Activated CD8-positive, alpha-beta memory T cell treated with anti-CD3 and anti-CD28 coated beads, Interleukin-2, amount 10 ng/mL, durations not matched to agents 7 days and 5 days (primary cell): Measurements from ENCODE around the gene KIR2DL4. TPM values are rescaled to one million over a fixed set of nuclear protein-coding genes. Genes with fewer than 3 reads are reported as not detected.
"Not testable (repeated sequence)": the region's sequence is repeated elsewhere in the genome, so short reads cannot be mapped to it uniquely, and the experiment has no call there.

Experiments
- ATAC-seq: fragments of 150-1000 bp; cut with Tn5 transposase; one replicate; pipeline ENCODE4 v1.10.0; 2021; ENCODE audit warnings: moderate library complexity
- CTCF ChIA-PET: fragments of 350-600 bp; sonication (Branson Sonifier 250); formaldehyde crosslinking; loops from one replicate; lab custom pipeline; 2021; ENCODE audit warnings: antibody characterized with exemption; lab: Charles Lee
- DNase-seq: peaks from one replicate; pipeline ENCODE4 v3.0.0-alpha.2; 2020
- H3K27ac Mint-ChIP-seq: one replicate; pipeline ENCODE4 v1.8.0; 2021; ENCODE audit warnings: mild to moderate bottlenecking, mixed read lengths
- H3K27me3 Mint-ChIP-seq: one replicate; pipeline ENCODE4 v1.8.0; 2021; ENCODE audit warnings: mixed read lengths
- H3K36me3 Mint-ChIP-seq: one replicate; pipeline ENCODE4 v1.8.0; 2021; ENCODE audit warnings: mild to moderate bottlenecking, mixed read lengths
- H3K4me1 Mint-ChIP-seq: one replicate; pipeline ENCODE4 v1.8.0; 2021; ENCODE audit warnings: mixed read lengths
- H3K4me3 Mint-ChIP-seq: one replicate; pipeline ENCODE4 v1.8.0; 2021; ENCODE audit warnings: mild to moderate bottlenecking, moderate library complexity, mixed read lengths
- H3K9me3 Mint-ChIP-seq: one replicate; pipeline ENCODE4 v1.8.0; 2022; ENCODE audit warnings: low read depth, mixed read lengths
- total RNA-seq, 2 experiments: library from RNA; stranded (reverse); gene quantifications; one replicate each; pipeline ENCODE4 v1.2.3, GENCODE V29; 2021

KIR2DL4 gene
- total RNA-seq, 2 experiments from 2014 or later, result 0.42 to 0.70 TPM

DNA sequence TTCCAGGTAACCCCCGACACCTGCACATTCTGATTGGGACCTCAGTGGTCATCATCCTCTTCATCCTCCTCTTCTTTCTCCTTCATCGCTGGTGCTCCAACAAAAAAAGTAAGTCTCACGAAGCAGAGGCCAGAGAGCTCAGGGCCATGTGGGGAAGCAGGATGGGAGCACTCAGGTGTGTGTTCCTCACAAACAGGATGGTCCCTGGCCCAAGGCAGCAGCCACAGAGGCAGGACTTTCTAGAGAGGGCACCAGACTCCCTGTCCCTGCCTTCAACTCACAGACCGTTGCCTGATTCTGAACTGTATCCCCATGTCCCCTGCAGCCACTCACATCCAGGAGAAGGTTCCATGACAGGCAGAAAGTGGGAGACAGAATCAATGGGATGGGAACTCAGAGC lies 20.5 kb upstream of the KIR2DL4 start:
- DNase-seq, H3K27ac Mint-ChIP-seq, H3K27me3 Mint-ChIP-seq, H3K36me3 Mint-ChIP-seq, H3K4me3 Mint-ChIP-seq, H3K4me1 Mint-ChIP-seq, ATAC-seq, CTCF ChIA-PET, H3K9me3 Mint-ChIP-seq: not testable (repeated sequence)

DNA sequence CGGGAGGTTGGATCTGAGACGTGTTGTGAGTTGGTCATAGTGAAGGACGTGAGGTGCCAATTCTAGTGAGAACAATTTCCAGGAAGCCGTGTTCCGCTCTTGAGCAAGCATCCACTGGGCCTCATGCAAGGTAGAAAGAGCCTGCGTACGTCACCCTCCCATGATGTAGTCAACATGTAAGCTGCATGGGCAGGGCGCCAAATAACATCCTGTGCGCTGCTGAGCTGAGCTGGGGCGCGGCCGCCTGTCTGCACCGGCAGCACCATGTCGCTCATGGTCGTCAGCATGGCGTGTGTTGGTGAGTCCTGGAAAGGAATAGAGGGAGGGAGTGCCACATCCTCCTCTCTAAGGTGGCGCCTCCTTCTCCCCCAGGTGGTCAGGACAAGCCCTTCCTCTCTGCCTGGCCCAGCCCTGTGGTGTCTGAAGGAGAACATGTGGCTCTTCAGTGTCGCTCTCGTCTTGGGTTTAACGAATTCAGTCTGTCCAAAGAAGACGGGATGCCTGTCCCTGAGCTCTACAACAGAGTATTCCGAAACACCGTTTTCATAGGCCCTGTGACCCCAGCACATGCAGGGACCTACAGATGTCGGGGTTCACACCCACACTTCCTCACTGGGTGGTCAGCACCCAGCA lies 17.2 kb upstream of the KIR2DL4 start:
- H3K4me3 Mint-ChIP-seq, H3K27ac Mint-ChIP-seq, H3K9me3 Mint-ChIP-seq, ATAC-seq, H3K36me3 Mint-ChIP-seq, H3K4me1 Mint-ChIP-seq, H3K27me3 Mint-ChIP-seq, DNase-seq: not testable (repeated sequence)
- CTCF ChIA-PET, result interaction anchor here (1.2 kb wide), 1 partner anchor 112 kb away, joined by 3 read pairs; no protein-coding TSS in a partner anchor

- H3K27me3 Mint-ChIP-seq, H3K36me3 Mint-ChIP-seq, CTCF ChIA-PET, H3K4me3 Mint-ChIP-seq, H3K9me3 Mint-ChIP-seq, H3K27ac Mint-ChIP-seq, DNase-seq, ATAC-seq: not testable (repeated sequence)
- H3K4me1 Mint-ChIP-seq, result peaks cover 13% of the 10 kb centered on the region
These were observed 15.3 kb upstream of the KIR2DL4 start for GRCh38 chr19:54788154-54788553.

- H3K4me1 Mint-ChIP-seq, result peaks cover 20% of the 10 kb centered on the region
- ATAC-seq, result no peak
- no peak overlapping the region for H3K27ac Mint-ChIP-seq
- CTCF ChIA-PET, result no interaction called here
- H3K27me3 Mint-ChIP-seq, result peaks cover under 1% of the 10 kb centered on the region
- no peak for DNase-seq
- H3K9me3 Mint-ChIP-seq, result no peaks in the 10 kb centered on the region
- H3K4me3 Mint-ChIP-seq, result no peak overlapping the region
- no peaks in the 10 kb centered on the region for H3K36me3 Mint-ChIP-seq
These were observed 12.7 kb upstream of the KIR2DL4 start for GRCh38 chr19:54790711-54791110.

DNA sequence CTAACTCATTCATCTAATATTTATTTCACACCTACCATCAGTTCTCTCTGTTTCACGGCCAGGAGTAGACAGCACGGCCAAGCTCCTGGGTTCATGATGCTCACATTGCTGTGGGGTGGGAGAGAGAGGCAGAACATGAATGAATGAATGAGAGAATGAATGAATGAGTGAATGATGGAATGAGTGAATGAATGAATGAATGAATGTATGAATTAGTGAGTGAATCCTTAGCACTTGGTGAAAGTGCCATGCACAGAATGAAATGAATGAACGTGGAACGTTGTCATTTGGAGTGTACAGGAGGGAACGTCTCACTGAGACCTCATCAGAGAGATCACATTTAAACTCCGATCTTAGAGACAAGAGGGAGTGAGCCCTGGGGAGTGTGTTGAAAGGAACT lies 11.9 kb upstream of the KIR2DL4 start:
- Mint-ChIP-seq H3K4me3 (no peak overlapping the region), H3K36me3 (no peaks in the 10 kb centered on the region), H3K27ac (no peak overlapping the region), H3K4me1 (peaks cover 20% of the 10 kb centered on the region), H3K9me3 (no peaks in the 10 kb centered on the region), H3K27me3 (peaks cover 6% of the 10 kb centered on the region)
- CTCF ChIA-PET, result no interaction called here
- ATAC-seq, result no peak
- no peak for DNase-seq

GRCh38 chr19:54792814-54793213 lies 10.6 kb upstream of the KIR2DL4 start:
- DNase-seq, result no peak
- CTCF ChIA-PET, result interaction anchor here (0.7 kb wide), 1 partner anchor 149 kb away, joined by 4 read pairs; no protein-coding TSS in a partner anchor
- Mint-ChIP-seq H3K4me3 (peak overlapping the region; percentile 70), H3K36me3 (no peaks in the 10 kb centered on the region), H3K9me3 (no peaks in the 10 kb centered on the region), H3K4me1 (peaks cover 20% of the 10 kb centered on the region), H3K27me3 (peaks cover 10% of the 10 kb centered on the region), H3K27ac (peak overlapping the region; percentile 35)
- peak; percentile 61 for ATAC-seq

- Mint-ChIP-seq H3K4me1 (peaks cover 20% of the 10 kb centered on the region), H3K9me3 (no peaks in the 10 kb centered on the region), H3K27ac (no peak overlapping the region), H3K36me3 (no peaks in the 10 kb centered on the region), H3K27me3 (peaks cover 26% of the 10 kb centered on the region), H3K4me3 (no peak overlapping the region)
- DNase-seq, result no peak
- no peak for ATAC-seq
- CTCF ChIA-PET, result no interaction called here
These were observed 7.7 kb upstream of the KIR2DL4 start for GRCh38 chr19:54795758-54796157.

GRCh38 chr19:54804101-54804500 lies 691 bp downstream of the KIR2DL4 start:
- Mint-ChIP-seq H3K27ac (no peak overlapping the region), H3K4me1 (peaks cover 6% of the 10 kb centered on the region), H3K27me3 (peaks cover 10% of the 10 kb centered on the region), H3K9me3 (no peaks in the 10 kb centered on the region), H3K36me3 (no peaks in the 10 kb centered on the region), H3K4me3 (no peak overlapping the region)
- CTCF ChIA-PET, result no interaction called here
- no peak for ATAC-seq
- no peak for DNase-seq

GRCh38 chr19:54804571-54804970 lies 1.2 kb downstream of the KIR2DL4 start:
- Mint-ChIP-seq H3K4me1 (peaks cover 6% of the 10 kb centered on the region), H3K4me3 (no peak overlapping the region), H3K36me3 (no peaks in the 10 kb centered on the region), H3K27ac (no peak overlapping the region), H3K27me3 (peaks cover 6% of the 10 kb centered on the region), H3K9me3 (no peaks in the 10 kb centered on the region)
- CTCF ChIA-PET, result no interaction called here
- DNase-seq, result no peak
- ATAC-seq, result no peak

GRCh38 chr19:54805665-54806515 lies 2.5 kb downstream of the KIR2DL4 start:
- Mint-ChIP-seq H3K4me1 (peaks cover 6% of the 10 kb centered on the region), H3K4me3 (no peak overlapping the region), H3K9me3 (peaks cover 2% of the 10 kb centered on the region), H3K27me3 (peaks cover 5% of the 10 kb centered on the region), H3K27ac (no peak overlapping the region), H3K36me3 (no peaks in the 10 kb centered on the region)
- no peak for DNase-seq
- CTCF ChIA-PET, result no interaction called here
- no peak for ATAC-seq

GRCh38 chr19:54806516-54806838 lies 3.1 kb downstream of the KIR2DL4 start:
- peaks cover 6% of the 10 kb centered on the region for H3K4me1 Mint-ChIP-seq
- no peaks in the 10 kb centered on the region for H3K36me3 Mint-ChIP-seq
- DNase-seq, result no peak
- H3K27ac Mint-ChIP-seq, result no peak overlapping the region
- peaks cover 4% of the 10 kb centered on the region for H3K9me3 Mint-ChIP-seq
- no peak overlapping the region for H3K4me3 Mint-ChIP-seq
- no peak for ATAC-seq
- CTCF ChIA-PET, result no interaction called here
- H3K27me3 Mint-ChIP-seq, result peaks cover 5% of the 10 kb centered on the region

GRCh38 chr19:54814571-54814970 lies 11.2 kb downstream of the KIR2DL4 start:
- CTCF ChIA-PET, H3K27ac Mint-ChIP-seq, ATAC-seq, H3K4me1 Mint-ChIP-seq, H3K9me3 Mint-ChIP-seq, H3K36me3 Mint-ChIP-seq, H3K4me3 Mint-ChIP-seq, DNase-seq, H3K27me3 Mint-ChIP-seq: not testable (repeated sequence)

GRCh38 chr19:54816251-54816650 lies 12.8 kb downstream of the KIR2DL4 start, which contains the start of gene KIR3DL1:
Gene KIR3DL1 (plus strand): TSS chr19:54816468.
- ATAC-seq, H3K36me3 Mint-ChIP-seq, H3K27me3 Mint-ChIP-seq, CTCF ChIA-PET, H3K4me3 Mint-ChIP-seq, H3K9me3 Mint-ChIP-seq, H3K4me1 Mint-ChIP-seq, H3K27ac Mint-ChIP-seq, DNase-seq: not testable (repeated sequence)
